ENCODE data around the gene TNNI2. TPM values are rescaled to one million over a fixed set of nuclear protein-coding genes. Genes with fewer than 3 reads are reported as not detected.
"Not testable (repeated sequence)": the region's sequence is repeated elsewhere in the genome, so short reads cannot be mapped to it uniquely, and the experiment has no call there.

Gene TNNI2
- total RNA-seq, 1 donor from 2014 or later: not detected

DNA sequence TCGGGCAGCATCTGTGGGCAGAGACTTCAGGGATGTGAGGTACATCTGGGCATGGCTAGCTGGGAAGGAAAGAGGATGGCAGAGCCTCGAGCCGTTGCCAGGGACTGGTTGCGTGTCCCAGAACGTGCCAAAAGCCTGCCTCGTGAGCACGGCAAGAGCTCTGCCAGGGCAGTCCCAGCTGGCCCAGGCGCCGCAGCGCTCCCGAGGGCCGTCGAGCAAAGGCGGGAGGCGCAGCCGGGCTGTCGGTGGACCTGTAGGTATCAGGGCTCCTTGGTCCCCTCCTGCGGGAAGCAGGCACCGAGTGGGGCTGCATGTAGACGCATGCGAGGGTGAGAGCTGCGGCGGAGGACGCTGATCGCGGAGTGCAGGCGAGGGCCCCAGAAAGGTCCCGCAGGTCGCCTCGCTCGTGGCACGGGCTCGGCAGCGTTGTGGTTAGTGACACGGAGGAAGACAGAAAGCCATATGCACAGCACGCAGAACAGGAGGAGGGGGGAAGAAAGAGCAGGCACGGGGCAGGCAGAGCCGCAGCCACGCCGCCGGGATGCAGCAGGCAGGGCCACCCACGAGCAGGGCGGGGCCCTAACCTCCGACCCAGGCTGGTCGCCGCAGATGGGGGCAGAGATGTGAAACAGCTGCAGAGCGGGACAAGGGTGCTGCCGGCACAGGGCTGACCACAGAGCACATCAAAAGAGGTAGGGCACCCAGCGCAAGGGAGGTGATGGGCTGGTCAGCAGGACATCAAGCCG is 32.1 kb downstream of the TNNI2 start:
- H3K36me3 ChIP-seq: no peaks in the 10 kb centered on the region
- peaks cover 58% of the 10 kb centered on the region for H3K4me1 ChIP-seq
- TF ChIP-seq, protein P1, sequence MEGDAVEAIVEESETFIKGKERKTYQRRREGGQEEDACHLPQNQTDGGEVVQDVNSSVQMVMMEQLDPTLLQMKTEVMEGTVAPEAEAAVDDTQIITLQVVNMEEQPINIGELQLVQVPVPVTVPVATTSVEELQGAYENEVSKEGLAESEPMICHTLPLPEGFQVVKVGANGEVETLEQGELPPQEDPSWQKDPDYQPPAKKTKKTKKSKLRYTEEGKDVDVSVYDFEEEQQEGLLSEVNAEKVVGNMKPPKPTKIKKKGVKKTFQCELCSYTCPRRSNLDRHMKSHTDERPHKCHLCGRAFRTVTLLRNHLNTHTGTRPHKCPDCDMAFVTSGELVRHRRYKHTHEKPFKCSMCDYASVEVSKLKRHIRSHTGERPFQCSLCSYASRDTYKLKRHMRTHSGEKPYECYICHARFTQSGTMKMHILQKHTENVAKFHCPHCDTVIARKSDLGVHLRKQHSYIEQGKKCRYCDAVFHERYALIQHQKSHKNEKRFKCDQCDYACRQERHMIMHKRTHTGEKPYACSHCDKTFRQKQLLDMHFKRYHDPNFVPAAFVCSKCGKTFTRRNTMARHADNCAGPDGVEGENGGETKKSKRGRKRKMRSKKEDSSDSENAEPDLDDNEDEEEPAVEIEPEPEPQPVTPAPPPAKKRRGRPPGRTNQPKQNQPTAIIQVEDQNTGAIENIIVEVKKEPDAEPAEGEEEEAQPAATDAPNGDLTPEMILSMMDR (IDR thresholded peaks at IDR 0.05; ENCODE audit: borderline replicate concordance): no peak
- DNase-seq: peak; percentile 49
- intact Hi-C loops (cut with micrococcal nuclease): no loop called here
- H3K9me3 ChIP-seq (replicated peaks): no peaks in the 10 kb centered on the region
- H3K27me3 ChIP-seq (ENCODE audit: low read depth): peaks cover 37% of the 10 kb centered on the region
- peak overlapping the region; percentile 89 for H3K27ac ChIP-seq (replicated peaks)
- peak overlapping the region; percentile 64 for H3K4me3 ChIP-seq

DNA sequence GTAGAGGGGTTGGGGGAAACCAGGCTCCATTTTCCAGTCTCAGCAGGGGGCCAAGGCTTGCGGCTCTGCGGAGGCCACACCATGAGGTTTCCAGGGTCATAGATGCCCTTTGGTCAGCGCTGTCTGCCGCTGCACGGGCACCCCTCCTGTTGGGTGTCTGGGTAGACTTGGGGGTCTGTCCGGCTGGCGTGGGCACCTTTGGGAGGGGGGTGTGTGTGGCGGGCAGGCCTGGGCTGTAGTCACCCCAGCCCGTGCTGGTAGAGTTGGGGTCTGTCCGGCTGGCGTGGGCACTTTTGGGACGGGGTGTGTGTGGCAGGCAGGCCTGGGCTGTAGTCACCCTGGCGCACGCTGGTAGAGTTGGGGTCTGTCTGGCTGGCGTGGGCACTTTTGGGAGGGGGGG is 32.8 kb downstream of the TNNI2 start:
- peak overlapping the region; percentile 64 for H3K4me3 ChIP-seq
- no peaks in the 10 kb centered on the region for H3K36me3 ChIP-seq
- intact Hi-C loops (cut with micrococcal nuclease): no loop called here
- H3K4me1 ChIP-seq: peaks cover 59% of the 10 kb centered on the region
- peaks cover 37% of the 10 kb centered on the region for H3K27me3 ChIP-seq (ENCODE audit: low read depth)
- TF ChIP-seq, protein P1 (IDR thresholded peaks at IDR 0.05; ENCODE audit: borderline replicate concordance): no peak
- peak overlapping the region; percentile 89 for H3K27ac ChIP-seq (replicated peaks)
- DNase-seq: peak; percentile 10
- no peaks in the 10 kb centered on the region for H3K9me3 ChIP-seq (replicated peaks)

DNA sequence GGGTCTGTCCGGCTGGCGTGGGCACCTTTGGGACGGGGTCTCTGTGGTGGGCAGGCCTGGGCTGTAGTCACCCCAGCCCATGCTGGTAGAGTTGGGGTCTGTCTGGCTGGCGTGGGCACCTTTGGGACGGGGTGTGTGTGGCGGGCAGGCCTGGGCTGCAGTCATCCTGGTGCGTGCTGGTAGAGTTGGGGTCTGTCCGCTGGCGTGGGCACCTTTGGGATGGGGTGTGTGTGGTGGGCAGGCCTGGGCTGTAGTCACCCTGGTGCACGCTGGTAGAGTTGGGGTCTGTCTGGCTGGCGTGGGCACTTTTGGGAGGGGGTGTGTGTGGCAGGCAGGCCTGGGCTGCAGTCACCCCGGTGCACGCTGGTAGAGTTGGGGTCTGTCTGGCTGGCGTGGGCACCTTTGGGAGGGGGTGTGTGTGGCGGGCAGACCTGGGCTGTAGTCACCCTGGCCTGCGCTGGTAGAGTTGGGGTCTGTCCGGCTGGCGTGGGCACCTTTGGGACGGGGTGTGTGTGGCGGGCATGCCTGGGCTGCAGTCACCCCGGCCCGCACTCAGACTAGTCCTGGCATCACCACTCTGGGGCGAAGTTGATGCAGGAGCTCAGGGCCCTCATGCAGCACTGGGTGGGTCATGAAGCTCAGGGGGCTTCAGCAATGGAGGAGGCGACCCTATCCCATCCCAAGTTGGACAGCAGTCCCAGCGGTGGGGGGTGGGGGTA is 33.6 kb downstream of the TNNI2 start:
- Histone ChIP-seq H3K9me3 (replicated peaks) (no peaks in the 10 kb centered on the region), H3K36me3 (no peaks in the 10 kb centered on the region), H3K4me3 (peak overlapping the region; percentile 50), H3K4me1 (peaks cover 61% of the 10 kb centered on the region), H3K27ac (replicated peaks) (peak overlapping the region; percentile 73), H3K27me3 (ENCODE audit: low read depth) (peaks cover 37% of the 10 kb centered on the region)
- peak; percentile 20 for DNase-seq
- intact Hi-C loops (cut with micrococcal nuclease): no loop called here
- TF ChIP-seq, protein P1 (IDR thresholded peaks at IDR 0.05; ENCODE audit: borderline replicate concordance): no peak

DNA sequence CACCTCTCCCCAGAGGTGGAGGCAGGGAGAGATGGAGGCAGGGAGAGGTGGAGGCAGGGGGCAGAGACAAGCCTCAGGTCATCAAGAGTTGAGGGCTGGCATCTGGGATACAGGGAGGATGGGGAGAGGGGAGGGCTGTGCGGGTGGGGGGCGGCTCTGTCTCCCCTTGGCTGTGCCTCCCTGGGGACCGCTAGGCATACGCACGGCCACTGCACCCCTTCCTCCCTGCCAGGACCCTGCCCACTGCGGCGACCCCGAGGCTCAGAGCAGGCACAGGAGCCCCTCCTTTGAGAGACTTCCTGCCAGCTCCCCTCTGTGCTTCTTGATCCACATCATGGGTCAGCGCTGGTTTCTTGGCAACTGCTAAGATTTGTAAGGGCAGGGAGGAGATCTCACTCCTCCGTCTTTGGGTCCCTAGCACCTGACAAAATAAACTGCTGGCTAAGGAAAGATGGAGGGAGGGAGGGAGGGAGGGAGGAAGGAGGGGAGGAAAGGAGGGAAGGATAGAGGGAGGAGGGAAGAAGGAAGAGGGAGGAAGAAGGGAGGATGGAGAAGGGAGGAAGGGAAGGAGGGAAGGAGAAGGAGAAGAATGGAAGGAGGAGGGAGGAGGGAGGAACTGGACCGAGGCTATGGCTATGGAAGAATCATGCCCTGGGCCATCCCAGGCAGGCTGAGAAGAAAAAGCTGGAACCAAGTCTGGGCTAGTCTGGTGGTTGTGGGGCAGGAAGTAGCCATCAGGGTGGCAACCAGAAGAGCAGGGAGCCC is 34.4 kb downstream of the TNNI2 start:
- peak overlapping the region; percentile 50 for H3K4me3 ChIP-seq
- intact Hi-C loops (cut with micrococcal nuclease): no loop called here
- no peaks in the 10 kb centered on the region for H3K36me3 ChIP-seq
- TF ChIP-seq, protein P1 (IDR thresholded peaks at IDR 0.05; ENCODE audit: borderline replicate concordance): no peak
- no peaks in the 10 kb centered on the region for H3K9me3 ChIP-seq (replicated peaks)
- peaks cover 61% of the 10 kb centered on the region for H3K4me1 ChIP-seq
- peaks cover 31% of the 10 kb centered on the region for H3K27me3 ChIP-seq (ENCODE audit: low read depth)
- peak; percentile 28 for DNase-seq
- H3K27ac ChIP-seq (replicated peaks): peak overlapping the region; percentile 73

DNA sequence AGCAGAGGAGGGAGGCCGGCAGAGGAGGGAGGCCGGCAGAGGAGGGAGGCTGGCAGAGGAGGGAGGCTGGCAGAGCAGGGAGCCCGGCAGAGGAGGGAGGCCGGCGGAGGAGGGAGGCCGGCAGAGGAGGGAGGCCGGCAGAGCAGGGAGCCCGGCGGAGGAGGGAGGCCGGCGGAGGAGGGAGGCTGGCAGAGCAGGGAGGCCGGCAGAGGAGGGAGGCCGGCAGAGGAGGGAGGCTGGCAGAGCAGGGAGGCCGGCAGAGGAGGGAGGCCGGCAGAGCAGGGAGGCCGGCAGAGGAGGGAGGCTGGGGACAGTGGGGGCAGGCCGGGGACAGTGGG is 35.0 kb downstream of the TNNI2 start:
- H3K36me3 ChIP-seq; H3K9me3 ChIP-seq (replicated peaks); DNase-seq; intact Hi-C loops (cut with micrococcal nuclease): not testable (repeated sequence)
- Histone ChIP-seq H3K4me3 (peak overlapping the region; percentile 50), H3K27me3 (ENCODE audit: low read depth) (peaks cover 25% of the 10 kb centered on the region), H3K4me1 (peaks cover 61% of the 10 kb centered on the region), H3K27ac (replicated peaks) (peak overlapping the region; percentile 73)

DNA sequence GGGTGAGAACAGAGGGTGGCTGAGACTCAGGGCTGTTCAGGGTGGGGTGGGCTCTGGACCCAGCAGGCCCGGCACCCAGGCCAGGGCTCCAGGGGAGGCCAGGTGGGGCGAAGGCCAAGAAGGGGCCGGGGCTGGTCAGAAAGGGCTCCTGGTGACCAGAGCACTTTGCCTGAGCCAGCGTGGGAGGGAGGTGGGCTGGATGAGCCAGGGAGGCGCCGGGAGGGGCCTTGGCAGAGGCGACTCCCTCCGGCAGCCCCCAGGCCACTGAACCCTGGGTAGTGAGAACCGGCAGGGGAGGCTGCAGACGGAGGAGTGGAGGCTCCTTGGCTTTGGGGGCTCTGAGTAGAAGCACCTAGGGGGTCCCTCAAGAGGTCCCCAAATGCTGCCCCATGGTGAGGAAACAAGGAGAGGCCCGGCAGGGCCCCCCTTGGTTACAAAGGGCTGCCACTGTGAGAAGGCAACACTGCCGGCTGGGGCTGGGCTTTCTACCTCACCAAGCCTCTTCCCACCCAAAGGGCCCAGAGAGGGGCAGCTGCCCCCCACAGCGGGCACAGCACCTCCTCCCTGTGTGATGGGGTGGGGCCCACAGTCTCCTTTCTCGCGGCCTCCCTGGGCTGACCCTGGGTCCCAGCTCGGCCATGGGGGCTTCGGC is 35.8 kb downstream of the TNNI2 start:
- H3K4me3 ChIP-seq: peak overlapping the region; percentile 50
- intact Hi-C loops (cut with micrococcal nuclease); H3K9me3 ChIP-seq (replicated peaks); H3K36me3 ChIP-seq: not testable (repeated sequence)
- H3K27me3 ChIP-seq (ENCODE audit: low read depth): peaks cover 18% of the 10 kb centered on the region
- H3K4me1 ChIP-seq: peaks cover 64% of the 10 kb centered on the region
- peak; percentile 34 for DNase-seq
- peak overlapping the region; percentile 97 for H3K27ac ChIP-seq (replicated peaks)
